ENCODE measurements around the gene AUH.

GRCh38 chr9:91297306-91297705, 64.4 kb downstream of the AUH start:
- no peak for TF ChIP-seq CTCF (IDR thresholded peaks at IDR 0.05)
- TF ChIP-seq POLR2A (IDR thresholded peaks at IDR 0.05), result no peak

Data from esophagus squamous epithelium (tissue), 4 donors.